ENCODE results near the gene CACNA1F. TPM values are rescaled to one million over a fixed set of nuclear protein-coding genes. Genes with fewer than 3 reads are reported as not detected.
"Not testable (repeated sequence)": the region's sequence is repeated elsewhere in the genome, so short reads cannot be mapped to it uniquely, and the experiment has no call there.

Gene CACNA1F
- total RNA-seq, 1 experiment from 2014 or later = 0.05 TPM

GRCh38 chrX:49175435-49176274 is 57.5 kb downstream of the CACNA1F start:
- H3K9me3 ChIP-seq = no peaks in the 10 kb centered on the region
- Mint-ChIP-seq H3K4me3 (ENCODE audit: unreplicated experiment) (no peak overlapping the region), H3K27ac (ENCODE audit: unreplicated experiment) (peak overlapping the region; percentile 55), H3K27me3 (ENCODE audit: insufficient read depth, unreplicated experiment) (no peaks in the 10 kb centered on the region), H3K4me1 (ENCODE audit: low read depth, unreplicated experiment) (peaks cover 14% of the 10 kb centered on the region), H3K36me3 (ENCODE audit: insufficient read depth, unreplicated experiment) (peaks cover 22% of the 10 kb centered on the region), H3K9me3 (ENCODE audit: unreplicated experiment) (no peaks in the 10 kb centered on the region)
- CTCF ChIA-PET = no interaction called here
- H3K36me3 ChIP-seq (ENCODE audit: control insufficient read depth, insufficient read depth, low read length) = no peaks in the 10 kb centered on the region
- no peak overlapping the region for H3K4me3 ChIP-seq (ENCODE audit: low read depth, low read length)
- TF ChIP-seq CTCF (IDR thresholded peaks at IDR 0.05; ENCODE audit: insufficient read depth in 1 of 2, low read depth in 1 of 2, low read length in 1 of 2, severe bottlenecking in 1 of 2, unreplicated experiment in 1 of 2) = no peak
- no peaks in the 10 kb centered on the region for H3K4me1 ChIP-seq
- DNase-seq = no peak
- no peaks in the 10 kb centered on the region for H3K27me3 ChIP-seq (replicated peaks; ENCODE audit: control insufficient read depth, insufficient read depth, low read length)
- POLR2A ChIA-PET = interaction anchor here (0.5 kb wide), 1 partner anchor 217 kb away, joined by 3 read pairs; no protein-coding TSS in a partner anchor
- BruUV-seq (replicated peaks) = no TSS peak
- intact Hi-C loops (cut with micrococcal nuclease; ENCODE audit: unreplicated experiment) = loop anchor here (10.0 kb wide), 1 partner anchor 59 kb away; the partner anchor contains the start of genes CACNA1F and CCDC22

GRCh38 chrX:49174723-49175122 is 58.4 kb downstream of the CACNA1F start:
- TF ChIP-seq CTCF (IDR thresholded peaks at IDR 0.05; ENCODE audit: insufficient read depth in 1 of 2, low read depth in 1 of 2, low read length in 1 of 2, severe bottlenecking in 1 of 2, unreplicated experiment in 1 of 2) = no peak
- peaks cover 16% of the 10 kb centered on the region for H3K36me3 Mint-ChIP-seq (ENCODE audit: insufficient read depth, unreplicated experiment)
- CTCF ChIA-PET = no interaction called here
- Histone ChIP-seq H3K36me3 (ENCODE audit: control insufficient read depth, insufficient read depth, low read length) (no peaks in the 10 kb centered on the region), H3K27me3 (replicated peaks; ENCODE audit: control insufficient read depth, insufficient read depth, low read length) (no peaks in the 10 kb centered on the region), H3K4me1 (no peaks in the 10 kb centered on the region), H3K4me3 (ENCODE audit: low read depth, low read length) (no peak overlapping the region), H3K9me3 (no peaks in the 10 kb centered on the region)
- peak overlapping the region; percentile 28 for H3K4me3 Mint-ChIP-seq (ENCODE audit: unreplicated experiment)
- H3K27ac Mint-ChIP-seq (ENCODE audit: unreplicated experiment) = no peak overlapping the region
- BruUV-seq (replicated peaks) = no TSS peak
- no peak for DNase-seq
- H3K9me3 Mint-ChIP-seq (ENCODE audit: unreplicated experiment) = no peaks in the 10 kb centered on the region
- POLR2A ChIA-PET = no interaction called here
- H3K27me3 Mint-ChIP-seq (ENCODE audit: insufficient read depth, unreplicated experiment) = no peaks in the 10 kb centered on the region
- intact Hi-C loops (cut with micrococcal nuclease; ENCODE audit: unreplicated experiment) = loop anchor here (10.0 kb wide), 1 partner anchor 60 kb away; the partner anchor contains the start of genes CACNA1F and CCDC22
- H3K4me1 Mint-ChIP-seq (ENCODE audit: low read depth, unreplicated experiment) = peaks cover 14% of the 10 kb centered on the region

- H3K36me3 Mint-ChIP-seq (ENCODE audit: insufficient read depth, unreplicated experiment) = peaks cover 16% of the 10 kb centered on the region
- H3K27me3 Mint-ChIP-seq (ENCODE audit: insufficient read depth, unreplicated experiment); H3K4me1 ChIP-seq; CTCF ChIA-PET; DNase-seq; H3K27me3 ChIP-seq (replicated peaks; ENCODE audit: control insufficient read depth, insufficient read depth, low read length); H3K9me3 ChIP-seq; POLR2A ChIA-PET; H3K27ac Mint-ChIP-seq (ENCODE audit: unreplicated experiment); H3K36me3 ChIP-seq (ENCODE audit: control insufficient read depth, insufficient read depth, low read length); H3K4me3 ChIP-seq (ENCODE audit: low read depth, low read length); BruUV-seq (replicated peaks); H3K9me3 Mint-ChIP-seq (ENCODE audit: unreplicated experiment): not testable (repeated sequence)
- peaks cover 14% of the 10 kb centered on the region for H3K4me1 Mint-ChIP-seq (ENCODE audit: low read depth, unreplicated experiment)
- peak overlapping the region; percentile 86 for H3K4me3 Mint-ChIP-seq (ENCODE audit: unreplicated experiment)
- intact Hi-C loops (cut with micrococcal nuclease; ENCODE audit: unreplicated experiment) = loop anchor here (10.0 kb wide), 1 partner anchor 61 kb away; the partner anchor contains the start of genes CACNA1F and CCDC22
Measured at GRCh38 chrX:49173544-49173943, 59.6 kb downstream of the CACNA1F start.
